Osteoblast (primary cell): Measurements from ENCODE around the gene TSR3. TPM values are rescaled to one million over a fixed set of nuclear protein-coding genes. Genes with fewer than 3 reads are reported as not detected.

Experiments used
- DNase-seq: peaks from one replicate; pipeline ENCODE4 v3.0.0; 2011; ENCODE audit warnings: low spot score, mixed read lengths; ENCODE audit not compliant: insufficient read length; ENCODE audit errors: missing footprints
- H2AFZ ChIP-seq: 2 replicates; pipeline ENCODE4 v1.6.0; 2011; ENCODE audit warnings: mild to moderate bottlenecking, low read length
- H3K27ac ChIP-seq: 2 replicates; pipeline ENCODE4 v1.5.1; 2011; ENCODE audit warnings: mild to moderate bottlenecking, low read depth, low read length, moderate library complexity
- H3K27me3 ChIP-seq: 2 replicates; pipeline ENCODE4 v1.6.0; 2012; ENCODE audit warnings: mild to moderate bottlenecking, control low read depth, inconsistent platforms, low read length, moderate library complexity; ENCODE audit not compliant: insufficient read depth
- H3K36me3 ChIP-seq: 2 replicates; pipeline ENCODE4 v1.5.1; 2011; ENCODE audit warnings: mild to moderate bottlenecking, low read length, control low read depth, moderate library complexity; ENCODE audit not compliant: insufficient read depth
- H3K4me1 ChIP-seq: 2 replicates; pipeline ENCODE4 v1.5.1; 2011; ENCODE audit warnings: mild to moderate bottlenecking, low read length, control low read depth, moderate library complexity; ENCODE audit not compliant: insufficient read depth
- H3K4me2 ChIP-seq: 2 replicates; pipeline ENCODE4 v1.6.0; 2011; ENCODE audit warnings: mild to moderate bottlenecking, low read length; ENCODE audit not compliant: insufficient read depth
- H3K4me3 ChIP-seq: fragments of 200-600 bp; sonication (generic); 3 replicates; pipeline ENCODE4 v1.5.1; 2012; ENCODE audit warnings: mild to moderate bottlenecking, low read length, inconsistent platforms; ENCODE audit not compliant: insufficient read depth
- H3K79me2 ChIP-seq: 2 replicates; pipeline ENCODE4 v1.6.0; 2012; ENCODE audit warnings: mild to moderate bottlenecking, low read length, control low read depth, inconsistent platforms; ENCODE audit not compliant: insufficient read depth
- H3K9me3 ChIP-seq: 2 replicates; pipeline ENCODE4 v1.5.1; 2011; ENCODE audit warnings: low read depth, low read length, control low read depth
- H4K20me1 ChIP-seq: 2 replicates; pipeline ENCODE4 v1.6.0; 2012; ENCODE audit warnings: mild to moderate bottlenecking, low read length, control low read depth; ENCODE audit not compliant: insufficient read depth
- CTCF ChIP-seq: IDR thresholded peaks from 2 replicates; pipeline ENCODE4 v1.5.1; 2011; ENCODE audit warnings: mild to moderate bottlenecking, low read depth, low read length, moderate library complexity; ENCODE audit errors: extremely low read depth
- total RNA-seq: library from RNA; depleted of rRNA; stranded (reverse); fragments of >200 nt; gene quantifications from 2 replicates; pipeline ENCODE4 v1.2.3, GENCODE V29; 2012

TSR3 gene
- total RNA-seq, 1 donor, result 53.6 TPM

GRCh38 chr16:1311212-1311737, 40.4 kb downstream of the TSR3 start:
- Histone ChIP-seq H2AFZ (no peak overlapping the region), H3K4me2 (peak overlapping the region; percentile 94), H3K4me3 (peak overlapping the region; percentile 81), H3K79me2 (peaks cover 64% of the 10 kb centered on the region), H3K9me3 (no peaks in the 10 kb centered on the region), H3K27ac (peak overlapping the region; percentile 14), H3K36me3 (peaks cover 21% of the 10 kb centered on the region), H4K20me1 (peaks cover 60% of the 10 kb centered on the region), H3K4me1 (peaks cover 23% of the 10 kb centered on the region), H3K27me3 (no peaks in the 10 kb centered on the region)
- no peak for TF ChIP-seq CTCF
- DNase-seq, result peak; percentile 82

- DNase-seq, result peak; percentile 92
- H3K36me3 ChIP-seq, result peaks cover 16% of the 10 kb centered on the region
- H4K20me1 ChIP-seq, result peaks cover 55% of the 10 kb centered on the region
Measured at GRCh38 chr16:1310832-1311200, 40.9 kb downstream of the TSR3 start.

GRCh38 chr16:1309888-1310831, 41.5 kb downstream of the TSR3 start:
- Histone ChIP-seq H3K4me2 (peak overlapping the region; percentile 94), H3K79me2 (peaks cover 53% of the 10 kb centered on the region), H4K20me1 (peaks cover 50% of the 10 kb centered on the region), H3K27ac (peak overlapping the region; percentile 14), H3K36me3 (peaks cover 9% of the 10 kb centered on the region), H3K4me3 (peak overlapping the region; percentile 81), H3K4me1 (peaks cover 23% of the 10 kb centered on the region), H3K27me3 (no peaks in the 10 kb centered on the region), H2AFZ (peak overlapping the region; percentile 34), H3K9me3 (no peaks in the 10 kb centered on the region)
- DNase-seq, result peak; percentile 95
- no peak for TF ChIP-seq CTCF

More at GRCh38 chr16:1310832-1311200, 40.9 kb downstream of the TSR3 start:
- Histone ChIP-seq H3K79me2 (peaks cover 60% of the 10 kb centered on the region), H3K27ac (peak overlapping the region; percentile 14), H2AFZ (no peak overlapping the region), H3K27me3 (no peaks in the 10 kb centered on the region), H3K4me2 (peak overlapping the region; percentile 94), H3K4me1 (peaks cover 23% of the 10 kb centered on the region), H3K9me3 (no peaks in the 10 kb centered on the region), H3K4me3 (peak overlapping the region; percentile 81)
- no peak for TF ChIP-seq CTCF
